CD4-positive, alpha-beta T cell treated with Interferon gamma for 1 hour (primary cell): ENCODE data around the gene IFITM1.
A peak's percentile ranks its signal among the peaks of the same experiment; 100 is the strongest.

Experiments
- DNase-seq: peaks from one replicate; pipeline ENCODE4 v3.0.0-alpha.2; 2020

The IFITM1 gene

GRCh38 chr11:282630-283360 is 31.0 kb upstream of the IFITM1 start:
- DNase-seq, result no peak

GRCh38 chr11:283405-284104 is 30.3 kb upstream of the IFITM1 start:
- no peak for DNase-seq

- no peak for DNase-seq
These were observed 29.5 kb upstream of the IFITM1 start for GRCh38 chr11:284105-285020.

GRCh38 chr11:285021-285893 is 28.6 kb upstream of the IFITM1 start:
- no peak for DNase-seq

DNA sequence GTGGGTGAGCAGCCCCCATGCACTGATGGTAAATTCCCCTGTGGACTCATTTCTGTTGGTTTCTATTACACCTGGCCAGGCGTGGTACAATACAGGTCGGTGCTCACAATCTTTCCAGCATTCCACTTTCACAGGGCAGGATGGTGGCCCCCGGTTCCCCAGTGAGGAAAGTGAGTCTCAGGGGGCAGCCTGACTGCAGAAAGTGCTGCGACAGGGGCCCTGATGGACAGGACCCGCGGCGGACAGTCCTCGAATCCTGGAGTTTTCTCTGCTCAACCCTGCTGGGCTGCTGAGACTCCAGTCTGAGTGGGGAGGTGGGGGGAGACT is 28.0 kb upstream of the IFITM1 start:
- DNase-seq, result no peak

DNA sequence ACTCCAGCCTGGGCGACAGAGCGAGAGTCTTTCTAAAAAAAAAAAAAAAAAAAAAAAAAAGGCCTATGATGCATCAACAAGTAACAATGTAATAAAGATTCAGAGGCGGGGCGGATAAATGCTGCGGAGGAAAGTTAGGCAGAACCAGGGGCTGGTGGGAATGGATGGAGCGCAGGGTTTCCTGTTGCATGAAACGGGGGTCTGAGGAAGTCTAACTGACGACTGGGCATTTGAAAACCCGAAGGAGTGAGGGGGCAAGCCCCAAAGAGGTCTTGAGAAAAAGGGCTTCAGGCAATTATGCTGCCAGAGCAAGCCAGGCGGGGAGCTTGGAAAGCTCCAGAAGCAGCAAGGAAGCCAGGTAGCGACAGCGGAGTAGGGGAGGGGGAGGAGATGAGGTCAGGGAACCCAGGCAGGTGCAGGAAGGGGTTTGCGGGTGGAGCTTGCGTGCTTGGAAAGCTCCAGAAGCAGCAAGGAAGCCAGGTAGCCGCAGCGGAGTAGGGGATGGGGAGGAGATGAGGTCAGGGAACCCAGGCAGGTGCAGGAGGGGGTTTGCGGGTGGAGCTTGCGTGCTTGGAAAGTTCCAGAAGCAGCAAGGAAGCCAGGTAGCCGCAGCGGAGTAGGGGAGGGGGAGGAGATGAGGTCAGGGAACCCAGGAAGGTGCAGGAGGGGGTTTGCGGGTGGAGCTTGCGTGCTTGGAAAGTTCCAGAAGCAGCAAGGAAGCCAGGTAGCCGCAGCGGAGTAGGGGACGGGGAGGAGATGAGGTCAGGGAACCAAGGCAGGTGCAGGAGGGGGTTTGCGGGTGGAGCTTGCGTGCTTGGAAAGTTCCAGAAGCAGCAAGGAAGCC is 26.6 kb upstream of the IFITM1 start:
- peak; percentile 82 for DNase-seq

DNA sequence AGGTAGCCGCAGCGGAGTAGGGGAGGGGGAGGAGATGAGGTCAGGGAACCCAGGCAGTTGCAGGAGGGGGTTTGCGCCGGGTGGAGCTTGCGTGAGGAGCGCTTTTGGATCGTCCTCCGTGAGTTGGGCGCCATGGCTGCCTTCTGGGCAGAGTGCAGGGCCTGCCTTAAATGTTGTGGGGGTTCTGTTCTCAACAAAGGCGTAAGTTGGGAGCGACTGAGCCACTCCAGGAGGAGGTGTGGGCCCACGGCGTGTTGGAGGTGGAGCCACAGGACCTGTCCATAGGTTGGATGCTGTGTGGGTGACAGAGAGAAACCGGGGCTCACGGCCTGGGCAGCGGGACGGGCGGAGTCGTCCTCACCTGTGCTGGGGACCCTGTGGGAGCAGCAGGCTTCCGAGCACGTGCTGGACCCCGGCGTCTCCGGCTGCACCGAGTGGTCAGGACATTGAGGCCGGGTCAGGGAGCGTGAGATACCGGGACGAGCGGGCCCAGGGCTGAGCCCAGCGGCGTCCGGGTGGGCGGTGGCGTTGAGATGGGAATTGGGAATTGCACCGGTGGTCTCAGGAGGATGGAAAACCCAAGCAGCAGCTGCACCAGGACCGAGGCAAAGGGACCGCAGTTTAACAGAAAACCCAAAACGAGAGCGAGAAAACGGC is 25.9 kb upstream of the IFITM1 start:
- DNase-seq, result no peak

DNA sequence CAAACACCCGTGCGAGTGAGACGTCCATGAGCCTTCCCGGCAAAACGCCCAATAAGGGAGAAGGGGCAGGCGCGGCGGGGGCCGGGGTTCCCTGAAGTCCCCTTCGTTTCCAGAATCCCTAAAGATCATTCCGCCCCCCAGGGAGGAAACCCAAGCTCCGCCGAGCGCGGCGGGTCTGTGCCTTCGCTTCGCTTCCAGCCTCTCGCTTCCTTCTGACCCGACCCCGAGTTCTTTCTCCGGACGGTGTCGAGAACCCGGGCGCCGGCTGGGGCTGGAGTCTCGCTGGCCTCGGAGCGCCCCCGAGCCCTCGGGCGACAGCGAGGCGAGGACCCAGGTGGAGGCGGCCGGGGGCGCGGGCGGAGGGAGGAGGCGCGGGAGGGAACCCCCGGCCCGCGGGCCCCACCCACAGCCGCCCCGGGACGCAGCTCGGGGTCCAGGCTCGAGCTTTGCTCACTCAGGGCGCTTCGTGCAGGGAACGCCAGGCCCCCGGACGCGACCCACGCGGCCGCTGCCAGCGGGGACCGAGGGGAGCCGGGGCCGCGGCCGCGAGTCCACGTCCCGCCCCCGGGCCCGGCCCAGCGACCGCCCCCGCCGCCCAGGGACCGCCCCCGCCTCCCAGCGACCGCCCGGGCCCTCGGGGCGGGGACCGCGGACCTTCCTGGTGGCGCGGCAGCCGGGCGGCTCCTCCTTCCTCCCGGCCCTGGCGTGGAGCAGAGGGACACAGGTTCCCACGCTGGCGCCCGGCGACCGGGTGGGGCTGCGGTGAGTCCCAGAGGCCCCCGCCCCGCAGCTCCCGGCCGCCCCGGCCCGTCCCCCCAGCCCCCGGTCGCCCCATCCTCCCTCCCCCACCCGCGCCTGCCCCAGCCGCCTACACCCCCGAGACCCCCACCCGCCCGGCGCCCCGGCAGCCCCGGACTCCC is 25.1 kb upstream of the IFITM1 start, which contains the start of gene PGGHG:
TSS of gene PGGHG (plus strand) at position 649 of the 920 bp plus-strand sequence. CDS start 691 bp downstream, outside the sequence.
- peak; percentile 58 for DNase-seq

- DNase-seq, result no peak
These were observed 24.5 kb upstream of the IFITM1 start for GRCh38 chr11:289398-289711.

GRCh38 chr11:289712-290620 is 23.9 kb upstream of the IFITM1 start:
- no peak for DNase-seq

DNA sequence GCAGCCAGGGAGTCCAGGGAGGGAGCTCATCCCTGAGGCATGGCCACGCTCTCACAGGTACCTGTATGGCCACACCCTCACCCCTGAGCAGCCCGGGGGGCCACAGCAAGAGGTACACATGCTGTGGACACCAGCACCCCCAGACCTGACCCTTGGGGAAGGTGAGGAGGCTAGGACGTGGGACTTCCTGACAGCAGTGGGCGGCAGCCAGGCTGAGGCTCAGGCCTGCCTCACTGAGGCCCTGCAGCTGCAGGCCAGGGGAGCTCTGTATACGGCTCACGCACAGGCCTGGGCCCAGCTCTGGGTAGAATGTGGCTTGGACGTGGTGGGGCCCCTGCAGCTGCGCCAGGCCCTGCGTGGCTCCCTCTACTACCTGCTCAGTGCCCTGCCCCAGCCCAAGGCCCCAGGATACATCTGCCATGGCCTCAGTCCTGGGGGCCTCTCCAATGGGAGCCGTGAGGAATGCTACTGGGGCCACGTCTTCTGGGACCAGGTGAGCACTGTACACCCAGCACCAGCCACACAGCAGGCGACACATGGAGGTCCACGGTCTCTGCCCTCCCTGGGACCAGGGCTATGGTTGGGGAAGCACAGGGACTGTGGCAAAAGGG is 23.1 kb upstream of the IFITM1 start:
- DNase-seq, result no peak

DNA sequence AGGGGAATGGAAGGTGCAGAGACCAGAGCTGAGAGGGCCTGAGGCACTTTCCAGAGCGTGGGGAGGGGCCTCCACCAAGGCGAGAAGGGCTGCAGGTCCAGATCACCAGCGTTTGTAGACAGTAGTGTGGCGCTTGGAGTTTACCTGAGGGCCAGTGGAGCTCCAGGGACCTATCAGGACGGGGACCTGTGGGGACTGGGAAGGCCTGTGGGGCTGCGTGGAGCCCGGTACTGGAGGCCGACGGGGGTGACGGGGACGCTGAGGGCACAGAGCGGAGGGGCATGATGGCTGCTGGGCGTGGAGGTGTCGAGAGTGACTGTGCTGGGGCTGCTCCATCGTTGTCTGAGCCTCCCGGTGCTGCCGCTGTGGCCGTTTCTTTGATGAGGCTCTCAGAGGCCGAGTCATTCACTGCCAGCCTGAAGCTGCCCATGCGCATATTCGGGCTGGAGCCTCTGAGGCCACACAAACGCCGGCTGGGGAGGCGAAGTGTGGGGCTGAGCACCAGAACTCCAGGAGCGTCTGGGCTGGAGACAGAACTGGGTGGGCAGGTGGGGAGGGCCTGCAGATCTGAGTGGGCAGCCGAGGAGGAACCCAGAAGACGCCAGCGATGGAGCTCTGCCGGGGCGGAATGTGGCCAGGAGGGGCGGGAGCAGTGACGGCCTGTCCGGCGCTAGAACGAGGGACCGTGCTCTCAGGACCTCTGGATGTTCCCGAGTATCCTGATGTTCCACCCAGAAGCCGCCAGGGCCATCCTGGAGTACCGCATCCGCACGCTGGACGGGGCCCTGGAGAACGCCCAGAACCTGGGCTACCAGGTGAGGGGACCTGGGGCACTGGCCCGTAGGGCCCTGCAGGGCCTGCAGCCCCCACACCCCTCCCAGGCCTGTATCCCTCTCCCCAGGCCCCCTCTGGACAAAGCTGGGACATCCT is 22.3 kb upstream of the IFITM1 start:
- no peak for DNase-seq

GRCh38 chr11:292211-293121 is 21.4 kb upstream of the IFITM1 start:
- no peak for DNase-seq

GRCh38 chr11:293271-293851 is 20.5 kb upstream of the IFITM1 start:
- DNase-seq, result no peak

- DNase-seq, result no peak
These were observed 19.8 kb upstream of the IFITM1 start for GRCh38 chr11:293852-294661.
